Astrocyte (in vitro differentiated cells and primary cell): Measurements from ENCODE around the gene ANKRD62. TPM values are rescaled to one million over a fixed set of nuclear protein-coding genes. Genes with fewer than 3 reads are reported as not detected.
"Not testable (repeated sequence)": the region's sequence is repeated elsewhere in the genome, so short reads cannot be mapped to it uniquely, and the experiment has no call there.

Source experiments
- DNase-seq: peaks from one replicate; pipeline ENCODE4 v3.0.0-alpha.2; 2010; ENCODE audit warnings: low read depth
- FAIRE-seq: peaks from 2 replicates; lab custom pipeline; 2011; peaks lifted over from hg19 to GRCh38; lab: Jason Lieb, UNC
- H2AFZ ChIP-seq: 2 replicates; pipeline ENCODE4 v1.6.0; 2012; ENCODE audit warnings: low read depth, low read length, inconsistent platforms
- H3K27ac ChIP-seq: 2 replicates; pipeline ENCODE4 v1.5.1; 2011; ENCODE audit warnings: low read depth, low read length, inconsistent platforms
- H3K27me3 ChIP-seq: 2 replicates; pipeline ENCODE4 v1.6.0; 2011; ENCODE audit warnings: low read length, inconsistent platforms; ENCODE audit not compliant: insufficient read depth
- H3K36me3 ChIP-seq: 2 replicates; pipeline ENCODE4 v1.5.1; 2011; ENCODE audit warnings: low read length, inconsistent platforms; ENCODE audit not compliant: insufficient read depth
- H3K4me1 ChIP-seq: 2 replicates; pipeline ENCODE4 v1.5.1; 2011; ENCODE audit warnings: low read length, inconsistent platforms; ENCODE audit not compliant: insufficient read depth
- H3K4me2 ChIP-seq: 2 replicates; pipeline ENCODE4 v1.6.0; 2012; ENCODE audit warnings: low read length, inconsistent platforms
- H3K4me3 ChIP-seq: 2 replicates; pipeline ENCODE4 v1.5.1; 2011; ENCODE audit warnings: low read depth, mild to moderate bottlenecking, low read length, inconsistent platforms; ENCODE audit not compliant: insufficient read depth
- H3K79me2 ChIP-seq: 2 replicates; pipeline ENCODE4 v1.6.0; 2012; ENCODE audit warnings: mild to moderate bottlenecking, low read length, inconsistent platforms; ENCODE audit not compliant: insufficient read depth
- H3K9ac ChIP-seq: 2 replicates; pipeline ENCODE4 v1.6.0; 2012; ENCODE audit warnings: mild to moderate bottlenecking, low read length, inconsistent platforms
- H3K9me3 ChIP-seq: 2 replicates; pipeline ENCODE4 v1.5.1; 2012; ENCODE audit warnings: low read depth, mild to moderate bottlenecking, low read length, inconsistent platforms; ENCODE audit not compliant: insufficient read depth
- H4K20me1 ChIP-seq: 2 replicates; pipeline ENCODE4 v1.6.0; 2012; ENCODE audit warnings: low read length, inconsistent platforms; ENCODE audit not compliant: insufficient read depth
- H3K27ac Mint-ChIP-seq: one replicate; pipeline ENCODE4 v1.8.0; 2021; ENCODE audit warnings: mild to moderate bottlenecking, mixed read lengths; ENCODE audit not compliant: unreplicated experiment
- H3K27me3 Mint-ChIP-seq: one replicate; pipeline ENCODE4 v1.8.0; 2021; ENCODE audit warnings: low read depth, mixed read lengths; ENCODE audit not compliant: unreplicated experiment
- H3K36me3 Mint-ChIP-seq: one replicate; pipeline ENCODE4 v1.8.0; 2021; ENCODE audit warnings: low read depth, mixed read lengths; ENCODE audit not compliant: unreplicated experiment
- H3K4me1 Mint-ChIP-seq: one replicate; pipeline ENCODE4 v1.8.0; 2021; ENCODE audit warnings: low read depth, mixed read lengths; ENCODE audit not compliant: unreplicated experiment
- H3K4me3 Mint-ChIP-seq: one replicate; pipeline ENCODE4 v1.8.0; 2021; ENCODE audit warnings: mild to moderate bottlenecking, moderate library complexity, mixed read lengths; ENCODE audit not compliant: unreplicated experiment
- H3K9me3 Mint-ChIP-seq: one replicate; pipeline ENCODE4 v1.8.0; 2021; ENCODE audit warnings: mild to moderate bottlenecking, mixed read lengths; ENCODE audit not compliant: unreplicated experiment
- EZH2 ChIP-seq: IDR thresholded peaks from 2 replicates; pipeline ENCODE4 v1.6.1; 2012; ENCODE audit warnings: mild to moderate bottlenecking, low read length, inconsistent platforms; ENCODE audit not compliant: insufficient read depth
- total RNA-seq: library from RNA; stranded (reverse); gene quantifications from 2 replicates; pipeline ENCODE4 v1.2.1, GENCODE V29; 2021
- TF ChIP-seq, protein P1 (sequence below): IDR thresholded peaks from 2 replicates; pipeline ENCODE4 v1.5.1; 2011; ENCODE audit warnings: low read depth, mild to moderate bottlenecking, inconsistent platforms, low read length, moderate library complexity; ENCODE audit not compliant: insufficient read depth

Gene ANKRD62
- total RNA-seq, 1 donor from 2014 or later: not detected

DNA sequence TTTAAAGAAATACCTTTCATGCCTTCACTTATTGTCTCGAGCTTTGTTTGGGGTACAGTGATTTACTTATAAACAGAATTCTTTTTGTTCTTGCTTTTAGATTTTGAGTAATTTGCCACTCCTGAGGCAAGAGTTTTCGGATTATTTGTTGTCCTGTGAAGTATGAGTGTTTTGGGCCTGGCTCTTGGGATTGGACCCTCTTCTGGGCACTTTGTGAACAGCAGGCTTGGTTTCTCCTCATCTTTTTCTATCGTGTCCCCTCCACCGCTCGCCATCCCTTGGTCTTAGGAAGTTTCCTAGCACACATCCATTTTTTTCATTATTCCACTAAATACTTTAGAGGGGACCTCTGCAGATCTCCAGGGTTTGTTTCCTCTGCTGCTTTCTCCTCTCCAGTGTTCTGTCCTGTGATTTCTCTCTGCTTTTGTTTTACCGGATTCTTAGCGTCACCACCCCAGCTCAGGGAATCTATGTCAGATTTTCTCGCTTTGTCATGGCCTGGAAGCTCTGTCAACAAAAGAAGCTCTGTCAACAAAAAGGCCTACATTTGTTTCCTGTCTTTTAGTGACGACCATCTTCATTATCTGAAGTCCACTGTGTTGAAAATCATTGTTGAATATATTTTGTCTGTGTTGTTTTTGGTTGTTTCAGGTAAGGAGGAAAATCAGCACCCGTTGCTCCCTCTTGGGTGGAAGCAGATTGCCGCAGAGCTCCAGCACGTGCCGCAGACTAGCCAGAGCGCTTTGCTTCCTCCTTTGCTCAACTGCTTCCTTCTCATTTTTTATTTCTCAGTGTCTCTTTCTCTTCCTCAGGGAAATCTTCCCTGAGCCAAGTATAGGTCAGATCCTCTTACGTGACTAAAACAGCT is 27.8 kb downstream of the ANKRD62 start:
- no peak overlapping the region for H2AFZ ChIP-seq
- H3K27me3 Mint-ChIP-seq: no peaks in the 10 kb centered on the region
- no peak for FAIRE-seq
- no peaks in the 10 kb centered on the region for H3K4me1 Mint-ChIP-seq
- no peaks in the 10 kb centered on the region for H3K79me2 ChIP-seq
- H3K9me3 Mint-ChIP-seq: no peaks in the 10 kb centered on the region
- H3K4me3 Mint-ChIP-seq: no peak overlapping the region
- peaks cover under 1% of the 10 kb centered on the region for H3K27me3 ChIP-seq
- H3K9ac ChIP-seq: no peak overlapping the region
- H3K36me3 Mint-ChIP-seq: no peaks in the 10 kb centered on the region
- H3K9me3 ChIP-seq: no peaks in the 10 kb centered on the region
- peak overlapping the region; percentile 15 for H3K27ac Mint-ChIP-seq
- DNase-seq: no peak
- no peak for TF ChIP-seq EZH2
- TF ChIP-seq, protein P1, sequence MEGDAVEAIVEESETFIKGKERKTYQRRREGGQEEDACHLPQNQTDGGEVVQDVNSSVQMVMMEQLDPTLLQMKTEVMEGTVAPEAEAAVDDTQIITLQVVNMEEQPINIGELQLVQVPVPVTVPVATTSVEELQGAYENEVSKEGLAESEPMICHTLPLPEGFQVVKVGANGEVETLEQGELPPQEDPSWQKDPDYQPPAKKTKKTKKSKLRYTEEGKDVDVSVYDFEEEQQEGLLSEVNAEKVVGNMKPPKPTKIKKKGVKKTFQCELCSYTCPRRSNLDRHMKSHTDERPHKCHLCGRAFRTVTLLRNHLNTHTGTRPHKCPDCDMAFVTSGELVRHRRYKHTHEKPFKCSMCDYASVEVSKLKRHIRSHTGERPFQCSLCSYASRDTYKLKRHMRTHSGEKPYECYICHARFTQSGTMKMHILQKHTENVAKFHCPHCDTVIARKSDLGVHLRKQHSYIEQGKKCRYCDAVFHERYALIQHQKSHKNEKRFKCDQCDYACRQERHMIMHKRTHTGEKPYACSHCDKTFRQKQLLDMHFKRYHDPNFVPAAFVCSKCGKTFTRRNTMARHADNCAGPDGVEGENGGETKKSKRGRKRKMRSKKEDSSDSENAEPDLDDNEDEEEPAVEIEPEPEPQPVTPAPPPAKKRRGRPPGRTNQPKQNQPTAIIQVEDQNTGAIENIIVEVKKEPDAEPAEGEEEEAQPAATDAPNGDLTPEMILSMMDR: peak; percentile 41
- no peak overlapping the region for H3K27ac ChIP-seq
- no peak overlapping the region for H3K4me3 ChIP-seq
- H4K20me1 ChIP-seq: no peaks in the 10 kb centered on the region
- no peak overlapping the region for H3K4me2 ChIP-seq
- H3K36me3 ChIP-seq: no peaks in the 10 kb centered on the region
- H3K4me1 ChIP-seq: no peaks in the 10 kb centered on the region

DNA sequence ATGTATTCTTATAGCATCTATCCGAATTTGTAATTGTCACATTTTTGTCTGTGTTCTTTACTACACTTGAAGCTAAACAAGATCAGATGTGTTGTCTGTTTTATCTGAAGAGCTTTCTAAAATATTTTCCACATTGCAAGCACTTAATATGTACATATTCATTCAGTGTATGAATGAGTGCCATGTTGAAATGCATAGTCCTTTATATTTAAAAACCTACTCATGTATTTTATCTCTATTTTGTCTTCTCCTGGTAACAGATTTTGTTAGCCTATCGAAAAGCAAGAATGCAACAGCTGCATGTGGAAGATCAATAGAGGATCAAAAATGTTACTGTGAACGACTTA is 28.4 kb downstream of the ANKRD62 start:
- H3K79me2 ChIP-seq, H3K27me3 Mint-ChIP-seq: not testable (repeated sequence)

DNA sequence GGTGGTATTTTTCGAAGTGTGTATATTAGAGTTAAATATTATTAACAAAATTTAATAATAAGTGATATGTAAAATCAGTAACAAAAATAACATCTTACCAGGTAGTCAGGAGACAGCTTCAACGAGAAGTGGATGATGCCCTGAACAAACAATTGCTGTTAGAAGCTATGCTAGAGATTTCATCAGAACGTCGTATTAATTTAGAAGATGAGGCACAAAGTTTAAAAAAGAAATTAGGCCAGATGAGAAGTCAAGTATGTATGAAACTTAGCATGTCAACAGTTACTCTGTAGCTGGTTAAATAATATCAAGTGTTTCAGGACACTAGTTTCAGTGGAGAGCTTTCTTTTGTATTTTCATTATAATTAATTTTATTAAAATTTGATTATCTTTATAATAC is 34.0 kb downstream of the ANKRD62 start:
- not testable (repeated sequence) for H2AFZ ChIP-seq, H3K27ac ChIP-seq, H3K36me3 Mint-ChIP-seq, FAIRE-seq, H3K27me3 ChIP-seq, H3K4me3 Mint-ChIP-seq, H3K4me1 Mint-ChIP-seq, H3K4me3 ChIP-seq, H3K27ac Mint-ChIP-seq, H3K36me3 ChIP-seq, H3K9me3 ChIP-seq, H4K20me1 ChIP-seq, H3K4me1 ChIP-seq, H3K27me3 Mint-ChIP-seq, H3K9ac ChIP-seq, H3K4me2 ChIP-seq, H3K79me2 ChIP-seq, H3K9me3 Mint-ChIP-seq, DNase-seq

More for the DNA sequence above, 28.4 kb downstream of the ANKRD62 start:
- not testable (repeated sequence) for H3K4me2 ChIP-seq, H3K36me3 ChIP-seq, H3K27ac ChIP-seq, H3K9ac ChIP-seq, H3K4me3 Mint-ChIP-seq, H3K36me3 Mint-ChIP-seq, H3K9me3 ChIP-seq, H3K9me3 Mint-ChIP-seq, H3K4me1 ChIP-seq, H3K4me3 ChIP-seq, H3K27me3 ChIP-seq, DNase-seq, H2AFZ ChIP-seq, H4K20me1 ChIP-seq, H3K4me1 Mint-ChIP-seq
- peak overlapping the region; percentile 15 for H3K27ac Mint-ChIP-seq
- peak; percentile 89 for FAIRE-seq

DNA sequence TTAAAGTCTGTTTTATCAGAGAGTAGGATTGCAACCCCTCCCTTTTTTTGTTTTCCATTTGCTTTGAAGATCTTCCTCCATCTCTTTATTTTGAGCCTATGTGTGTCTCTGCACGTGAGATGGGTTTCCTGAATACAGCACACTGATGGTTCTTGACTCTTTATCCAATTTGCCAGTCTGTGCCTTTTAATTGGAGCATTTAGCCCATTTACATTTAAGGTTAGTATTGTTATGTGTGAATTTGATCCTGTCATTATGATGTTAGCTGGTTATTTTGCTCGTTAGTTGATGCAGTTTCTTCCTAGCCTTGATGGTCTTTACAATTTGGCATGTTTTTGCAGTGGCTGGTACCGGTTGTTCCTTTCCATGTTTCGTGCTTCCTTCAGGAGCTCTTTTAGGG is 45.2 kb downstream of the ANKRD62 start:
- H3K27ac Mint-ChIP-seq, H4K20me1 ChIP-seq, H3K9ac ChIP-seq, H3K4me2 ChIP-seq, H3K4me1 Mint-ChIP-seq, H3K9me3 ChIP-seq, H2AFZ ChIP-seq, H3K4me1 ChIP-seq, H3K79me2 ChIP-seq, H3K27me3 Mint-ChIP-seq, H3K4me3 ChIP-seq, H3K27me3 ChIP-seq, H3K36me3 Mint-ChIP-seq, H3K36me3 ChIP-seq, DNase-seq, H3K4me3 Mint-ChIP-seq, FAIRE-seq, H3K27ac ChIP-seq: not testable (repeated sequence)
- H3K9me3 Mint-ChIP-seq: peaks cover 27% of the 10 kb centered on the region

DNA sequence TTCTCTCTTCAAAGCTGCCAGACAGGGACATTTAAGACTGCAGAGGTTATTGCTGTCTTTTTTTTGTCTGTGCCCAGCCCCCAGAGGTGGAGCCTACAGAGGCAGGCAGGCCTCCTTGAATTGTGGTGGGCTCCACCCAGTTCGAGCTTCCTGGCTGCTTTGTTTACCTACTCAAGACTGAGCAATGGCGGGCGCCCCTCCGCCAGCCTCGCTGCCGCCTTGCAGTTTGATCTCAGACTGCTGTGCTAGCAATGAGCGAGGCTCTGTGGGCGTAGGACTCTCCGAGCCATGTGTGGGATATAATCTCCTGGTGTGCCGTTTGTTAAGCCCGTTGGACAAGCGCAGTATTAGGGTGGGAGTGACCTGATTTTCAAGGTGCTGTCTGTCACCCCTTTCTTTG is 47.2 kb downstream of the ANKRD62 start:
- H3K27ac ChIP-seq, FAIRE-seq, H3K27me3 ChIP-seq, H3K4me3 Mint-ChIP-seq, H3K9me3 ChIP-seq, H2AFZ ChIP-seq, H3K4me1 Mint-ChIP-seq, H3K36me3 Mint-ChIP-seq, H3K27ac Mint-ChIP-seq, H3K27me3 Mint-ChIP-seq, H3K9ac ChIP-seq, H3K79me2 ChIP-seq, H3K4me3 ChIP-seq, H3K36me3 ChIP-seq, H4K20me1 ChIP-seq, H3K4me2 ChIP-seq, DNase-seq, H3K4me1 ChIP-seq: not testable (repeated sequence)
- H3K9me3 Mint-ChIP-seq: peaks cover 27% of the 10 kb centered on the region
